T-helper 1 cell treated with Interleukin-12 subunit alpha and Interleukin-12 subunit beta and Interleukin-4 antibody, amounts not matched to agents 30 μg/mL and 1 μg/mL, for 36 hours (primary cell): ENCODE measurements around the gene SEC24C.
"Not testable (repeated sequence)": the region's sequence is repeated elsewhere in the genome, so short reads cannot be mapped to it uniquely, and the experiment has no call there.

ENCODE experiments used
- H3K27ac Mint-ChIP-seq: one replicate; pipeline ENCODE4 v1.8.0; 2021; ENCODE audit warnings: mild to moderate bottlenecking, mixed read lengths
- H3K27me3 Mint-ChIP-seq: one replicate; pipeline ENCODE4 v1.8.0; 2021; ENCODE audit warnings: low read depth, mixed read lengths
- H3K36me3 Mint-ChIP-seq: one replicate; pipeline ENCODE4 v1.8.0; 2021; ENCODE audit warnings: low read depth, mixed read lengths
- H3K4me1 Mint-ChIP-seq: one replicate; pipeline ENCODE4 v1.8.0; 2021; ENCODE audit warnings: low read depth, mixed read lengths
- H3K4me3 Mint-ChIP-seq: one replicate; pipeline ENCODE4 v1.8.0; 2021; ENCODE audit warnings: mild to moderate bottlenecking, moderate library complexity, mixed read lengths
- H3K9me3 Mint-ChIP-seq: one replicate; pipeline ENCODE4 v1.8.0; 2021; ENCODE audit warnings: mixed read lengths

SEC24C gene

GRCh38 chr10:73789659-73790055 is 45.5 kb downstream of the SEC24C start:
- peaks cover 22% of the 10 kb centered on the region for H3K4me1 Mint-ChIP-seq
- no peaks in the 10 kb centered on the region for H3K9me3 Mint-ChIP-seq
- no peak overlapping the region for H3K4me3 Mint-ChIP-seq
- H3K36me3 Mint-ChIP-seq = peaks cover 41% of the 10 kb centered on the region
- H3K27me3 Mint-ChIP-seq = no peaks in the 10 kb centered on the region
- H3K27ac Mint-ChIP-seq = no peak overlapping the region

GRCh38 chr10:73790886-73791625 is 46.9 kb downstream of the SEC24C start:
- Mint-ChIP-seq H3K9me3 (no peaks in the 10 kb centered on the region), H3K4me1 (peaks cover 16% of the 10 kb centered on the region), H3K27me3 (no peaks in the 10 kb centered on the region), H3K27ac (no peak overlapping the region), H3K36me3 (peaks cover 46% of the 10 kb centered on the region), H3K4me3 (no peak overlapping the region)

GRCh38 chr10:73791871-73792400 is 47.8 kb downstream of the SEC24C start:
- Mint-ChIP-seq H3K36me3 (peaks cover 48% of the 10 kb centered on the region), H3K27me3 (no peaks in the 10 kb centered on the region), H3K27ac (no peak overlapping the region)

GRCh38 chr10:73793456-73793855 is 49.3 kb downstream of the SEC24C start:
- no peaks in the 10 kb centered on the region for H3K9me3 Mint-ChIP-seq
- H3K27ac Mint-ChIP-seq = peak overlapping the region; percentile 67
- H3K36me3 Mint-ChIP-seq = peaks cover 56% of the 10 kb centered on the region
- peaks cover 5% of the 10 kb centered on the region for H3K4me1 Mint-ChIP-seq
- no peaks in the 10 kb centered on the region for H3K27me3 Mint-ChIP-seq
- H3K4me3 Mint-ChIP-seq = no peak overlapping the region

More at GRCh38 chr10:73791871-73792400, 47.8 kb downstream of the SEC24C start:
- Mint-ChIP-seq H3K4me3 (no peak overlapping the region), H3K4me1 (peaks cover 9% of the 10 kb centered on the region), H3K9me3 (no peaks in the 10 kb centered on the region)

GRCh38 chr10:73795491-73795890 is 51.3 kb downstream of the SEC24C start:
- not testable (repeated sequence) for H3K27ac Mint-ChIP-seq, H3K4me1 Mint-ChIP-seq, H3K4me3 Mint-ChIP-seq, H3K27me3 Mint-ChIP-seq, H3K9me3 Mint-ChIP-seq
- H3K36me3 Mint-ChIP-seq = peaks cover 53% of the 10 kb centered on the region

GRCh38 chr10:73796035-73796434 is 51.9 kb downstream of the SEC24C start:
- not testable (repeated sequence) for H3K9me3 Mint-ChIP-seq, H3K27ac Mint-ChIP-seq
- H3K36me3 Mint-ChIP-seq = peaks cover 50% of the 10 kb centered on the region

GRCh38 chr10:73796766-73797165 is 52.6 kb downstream of the SEC24C start:
- Mint-ChIP-seq H3K27ac (no peak overlapping the region), H3K4me1 (peaks cover 3% of the 10 kb centered on the region), H3K4me3 (no peak overlapping the region), H3K36me3 (peaks cover 49% of the 10 kb centered on the region), H3K27me3 (no peaks in the 10 kb centered on the region), H3K9me3 (no peaks in the 10 kb centered on the region)

More at GRCh38 chr10:73796035-73796434, 51.9 kb downstream of the SEC24C start:
- H3K4me1 Mint-ChIP-seq, H3K4me3 Mint-ChIP-seq, H3K27me3 Mint-ChIP-seq: not testable (repeated sequence)

- peaks cover 54% of the 10 kb centered on the region for H3K36me3 Mint-ChIP-seq
- H3K27ac Mint-ChIP-seq = no peak overlapping the region
- H3K9me3 Mint-ChIP-seq = no peaks in the 10 kb centered on the region
Measured at GRCh38 chr10:73797324-73798025, 53.3 kb downstream of the SEC24C start.

GRCh38 chr10:73798087-73798486 is 53.9 kb downstream of the SEC24C start:
- no peaks in the 10 kb centered on the region for H3K9me3 Mint-ChIP-seq
- H3K4me3 Mint-ChIP-seq = no peak overlapping the region
- no peaks in the 10 kb centered on the region for H3K27me3 Mint-ChIP-seq
- H3K36me3 Mint-ChIP-seq = peaks cover 56% of the 10 kb centered on the region
- H3K4me1 Mint-ChIP-seq = peaks cover 6% of the 10 kb centered on the region
- H3K27ac Mint-ChIP-seq = no peak overlapping the region

More at GRCh38 chr10:73797324-73798025, 53.3 kb downstream of the SEC24C start:
- Mint-ChIP-seq H3K27me3 (no peaks in the 10 kb centered on the region), H3K4me3 (no peak overlapping the region), H3K4me1 (peaks cover 3% of the 10 kb centered on the region)

GRCh38 chr10:73798927-73799560 is 54.9 kb downstream of the SEC24C start:
- Mint-ChIP-seq H3K27me3 (no peaks in the 10 kb centered on the region), H3K36me3 (peaks cover 60% of the 10 kb centered on the region), H3K4me1 (peaks cover 13% of the 10 kb centered on the region), H3K4me3 (no peak overlapping the region), H3K27ac (no peak overlapping the region), H3K9me3 (no peaks in the 10 kb centered on the region)

GRCh38 chr10:73799899-73800559 is 55.9 kb downstream of the SEC24C start:
- Mint-ChIP-seq H3K27ac (peak overlapping the region; percentile 57), H3K36me3 (peaks cover 53% of the 10 kb centered on the region), H3K4me3 (no peak overlapping the region), H3K9me3 (no peaks in the 10 kb centered on the region), H3K4me1 (peaks cover 14% of the 10 kb centered on the region), H3K27me3 (no peaks in the 10 kb centered on the region)

- Mint-ChIP-seq H3K4me3 (no peak overlapping the region), H3K9me3 (no peaks in the 10 kb centered on the region), H3K27me3 (no peaks in the 10 kb centered on the region), H3K27ac (no peak overlapping the region), H3K4me1 (peaks cover 15% of the 10 kb centered on the region), H3K36me3 (peaks cover 52% of the 10 kb centered on the region)
Measured at GRCh38 chr10:73800560-73801252, 56.5 kb downstream of the SEC24C start.

GRCh38 chr10:73801253-73801590 is 57.0 kb downstream of the SEC24C start:
- Mint-ChIP-seq H3K4me1 (peaks cover 20% of the 10 kb centered on the region), H3K27me3 (no peaks in the 10 kb centered on the region), H3K36me3 (peaks cover 56% of the 10 kb centered on the region), H3K9me3 (no peaks in the 10 kb centered on the region), H3K4me3 (no peak overlapping the region), H3K27ac (no peak overlapping the region)
